OCI-LY1 (cell line): Measurements from ENCODE around the gene PRSS8.

Experiments
- H2AFZ ChIP-seq: fragments of 200-600 bp; sonication (generic), shearing (Covaris generic); 2 replicates; pipeline ENCODE4 v1.6.0; 2014; ENCODE audit warnings: antibody characterized with exemption, mild to moderate bottlenecking, low read length
- H3F3A ChIP-seq: fragments of 200-600 bp; sonication (generic), shearing (Covaris generic); 2 replicates; pipeline ENCODE4 v1.6.0; 2014; ENCODE audit warnings: mild to moderate bottlenecking, antibody characterized with exemption, low read length, moderate library complexity; ENCODE audit not compliant: insufficient read depth
- H3K27ac ChIP-seq: fragments of 200-600 bp; sonication (generic); 2 replicates; pipeline ENCODE4 v1.5.1; 2014; ENCODE audit warnings: low read length, mixed run types, mild to moderate bottlenecking, low read depth; ENCODE audit not compliant: poor library complexity, severe bottlenecking
- H3K27me3 ChIP-seq: fragments of 200-600 bp; sonication (generic); 2 replicates; pipeline ENCODE4 v1.6.0; 2014; ENCODE audit warnings: antibody characterized with exemption, mild to moderate bottlenecking, low read length, moderate library complexity; ENCODE audit not compliant: insufficient read depth
- H3K36me3 ChIP-seq: fragments of 200-600 bp; sonication (generic); 2 replicates; pipeline ENCODE4 v1.6.1; 2014; ENCODE audit warnings: mild to moderate bottlenecking, antibody characterized with exemption, low read length, moderate library complexity, mixed read lengths; ENCODE audit not compliant: insufficient read depth
- H3K4me1 ChIP-seq: fragments of 200-600 bp; sonication (generic); 2 replicates; pipeline ENCODE4 v1.5.1; 2014; ENCODE audit warnings: mild to moderate bottlenecking, low read length, moderate library complexity; ENCODE audit not compliant: insufficient read depth, severe bottlenecking
- H3K4me2 ChIP-seq: fragments of 200-600 bp; sonication (generic), shearing (Covaris generic); 2 replicates; pipeline ENCODE4 v1.6.1; 2014; ENCODE audit warnings: low read length
- H3K4me3 ChIP-seq: fragments of 200-600 bp; sonication (generic); 2 replicates; pipeline ENCODE4 v1.5.1; 2014; ENCODE audit warnings: low read length, low read depth, mild to moderate bottlenecking, mixed read lengths; ENCODE audit not compliant: poor library complexity, severe bottlenecking
- H3K79me2 ChIP-seq: fragments of 200-600 bp; shearing (Covaris generic); 2 replicates; pipeline ENCODE4 v1.6.1; 2016; ENCODE audit warnings: mixed run types, low read length, mixed read lengths; ENCODE audit not compliant: insufficient read depth
- H3K9ac ChIP-seq: fragments of 200-600 bp; sonication (generic), shearing (Covaris generic); 2 replicates; pipeline ENCODE4 v1.6.1; 2014; ENCODE audit warnings: mild to moderate bottlenecking, low read length, mixed read lengths
- H3K9me2 ChIP-seq: fragments of 200-600 bp; sonication (generic), shearing (Covaris generic); 2 replicates; pipeline ENCODE4 v1.6.1; 2014; ENCODE audit warnings: low read depth, mild to moderate bottlenecking, low read length, mixed read lengths
- H3K9me3 ChIP-seq: fragments of 200-600 bp; shearing (Covaris generic); 2 replicates; pipeline ENCODE4 v1.6.1; 2014; ENCODE audit warnings: low read length, mixed read lengths
- H4K20me1 ChIP-seq: fragments of 200-600 bp; sonication (generic), shearing (Covaris generic); 2 replicates; pipeline ENCODE4 v1.6.0; 2016; ENCODE audit warnings: mild to moderate bottlenecking, low read length; ENCODE audit not compliant: insufficient read depth
- CTCF ChIP-seq: fragments of 200-600 bp; sonication (generic), shearing (Covaris generic); IDR thresholded peaks from 2 replicates; pipeline ENCODE4 v1.5.1; 2017; ENCODE audit warnings: mild to moderate bottlenecking, antibody characterized with exemption, low read length, moderate library complexity, mixed read lengths
- EZH2 ChIP-seq: fragments of 200-600 bp; sonication (generic), shearing (Covaris generic); IDR thresholded peaks from 2 replicates; pipeline ENCODE4 v1.8.0; 2017; ENCODE audit warnings: borderline replicate concordance, mixed run types, mild to moderate bottlenecking, antibody characterized with exemption, low read length, moderate library complexity, mixed read lengths

The PRSS8 gene

GRCh38 chr16:31130336-31130891 is 5.1 kb downstream of the PRSS8 start:
- H2AFZ ChIP-seq, result no peak overlapping the region
- H3F3A ChIP-seq, result no peaks in the 10 kb centered on the region
- H3K27ac ChIP-seq, result no peak overlapping the region
- H3K4me1 ChIP-seq, result no peaks in the 10 kb centered on the region
- H3K36me3 ChIP-seq, result peaks cover 26% of the 10 kb centered on the region
- H3K79me2 ChIP-seq, result no peaks in the 10 kb centered on the region
- no peak overlapping the region for H3K9ac ChIP-seq
- no peak for TF ChIP-seq EZH2
- TF ChIP-seq CTCF, result no peak
- no peaks in the 10 kb centered on the region for H3K9me3 ChIP-seq
- H3K9me2 ChIP-seq, result no peaks in the 10 kb centered on the region
- no peak overlapping the region for H3K4me3 ChIP-seq
- H3K4me2 ChIP-seq, result no peak overlapping the region
- no peaks in the 10 kb centered on the region for H3K27me3 ChIP-seq
- no peaks in the 10 kb centered on the region for H4K20me1 ChIP-seq

GRCh38 chr16:31129568-31130335 is 5.8 kb downstream of the PRSS8 start:
- Histone ChIP-seq H3F3A (no peaks in the 10 kb centered on the region), H3K9me2 (no peaks in the 10 kb centered on the region), H3K27me3 (no peaks in the 10 kb centered on the region), H3K4me1 (no peaks in the 10 kb centered on the region), H3K4me2 (no peak overlapping the region), H3K9ac (no peak overlapping the region), H3K27ac (no peak overlapping the region), H2AFZ (no peak overlapping the region), H3K36me3 (peaks cover 26% of the 10 kb centered on the region), H3K79me2 (no peaks in the 10 kb centered on the region), H3K9me3 (no peaks in the 10 kb centered on the region), H4K20me1 (no peaks in the 10 kb centered on the region), H3K4me3 (no peak overlapping the region)
- TF ChIP-seq EZH2 (no peak), CTCF (no peak)

- H3K9me3 ChIP-seq, result no peaks in the 10 kb centered on the region
- no peaks in the 10 kb centered on the region for H3K9me2 ChIP-seq
- no peak overlapping the region for H3K9ac ChIP-seq
- no peaks in the 10 kb centered on the region for H3K4me1 ChIP-seq
- H3K4me2 ChIP-seq, result no peak overlapping the region
- H3K79me2 ChIP-seq, result no peaks in the 10 kb centered on the region
- no peak overlapping the region for H3K4me3 ChIP-seq
- no peaks in the 10 kb centered on the region for H3K27me3 ChIP-seq
- H2AFZ ChIP-seq, result no peak overlapping the region
- peaks cover 32% of the 10 kb centered on the region for H3K36me3 ChIP-seq
- H3F3A ChIP-seq, result no peaks in the 10 kb centered on the region
- no peak overlapping the region for H3K27ac ChIP-seq
- TF ChIP-seq EZH2 (no peak), CTCF (no peak)
- no peaks in the 10 kb centered on the region for H4K20me1 ChIP-seq
Measured at GRCh38 chr16:31128711-31129567, 6.6 kb downstream of the PRSS8 start.
